ENCODE data around the gene SLC4A5.

Gene SLC4A5

DNA sequence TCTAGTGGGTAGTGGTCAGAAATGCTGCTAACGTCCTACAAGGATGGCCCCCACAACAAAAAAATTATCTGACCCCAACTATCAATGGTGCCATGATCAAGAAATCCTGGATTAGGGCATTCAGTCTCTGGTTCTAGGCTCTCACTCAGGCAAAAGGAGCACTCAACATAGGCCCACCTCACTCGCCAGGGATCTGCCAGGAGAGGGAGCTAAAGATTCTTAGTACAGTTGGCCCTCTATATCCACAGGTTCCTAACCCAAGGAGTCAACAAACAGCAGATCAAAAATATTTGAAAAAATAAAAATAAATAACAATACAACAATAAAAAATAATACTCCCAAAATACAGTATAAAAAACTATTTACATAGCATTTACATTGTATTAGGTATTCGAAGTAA lies 10.0 kb downstream of the SLC4A5 start:
- Histone ChIP-seq H3K9ac (ENCODE audit: low read depth, low read length) (no peak overlapping the region), H3K36me3 (ENCODE audit: control insufficient read depth, insufficient read depth, low read length) (no peaks in the 10 kb centered on the region), H3K4me1 (ENCODE audit: control insufficient read depth, insufficient read depth, low read length) (peaks cover 2% of the 10 kb centered on the region), H3K4me3 (ENCODE audit: low read depth, low read length) (no peak overlapping the region), H3K9me3 (ENCODE audit: control insufficient read depth, insufficient read depth, low read length) (no peaks in the 10 kb centered on the region), H3K27me3 (ENCODE audit: control insufficient read depth, insufficient read depth, low read length) (no peaks in the 10 kb centered on the region)

DNA sequence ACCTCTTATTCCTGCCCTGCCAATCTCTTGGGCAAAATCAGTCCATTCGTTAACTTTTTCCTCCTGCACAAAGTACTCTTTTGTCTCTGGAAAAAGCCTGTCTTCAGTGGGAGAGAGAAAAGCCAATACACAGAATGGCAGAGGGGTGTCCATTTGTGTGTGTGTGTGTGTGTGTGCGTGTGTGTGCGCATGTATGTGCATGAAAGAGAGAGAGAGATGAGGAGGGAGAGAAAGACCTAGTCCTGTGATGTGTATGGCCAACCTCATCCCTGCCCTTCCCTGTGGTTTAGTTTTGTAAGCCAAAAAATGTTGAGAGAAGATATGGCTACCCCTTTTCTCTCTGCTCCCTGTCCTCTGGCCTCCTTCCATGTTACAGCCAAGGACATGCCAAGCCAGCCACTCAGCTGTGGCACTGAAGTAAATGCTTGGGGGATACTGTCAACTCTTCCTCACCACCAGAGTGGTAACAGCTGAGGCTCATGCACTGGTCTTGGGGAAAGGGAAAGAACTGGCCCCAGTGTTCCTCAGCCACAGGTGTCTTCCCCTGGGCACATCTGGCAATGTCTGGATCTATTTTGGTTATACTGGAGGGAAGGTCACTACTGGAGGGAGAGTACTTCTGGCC lies 10.6 kb downstream of the SLC4A5 start:
- Histone ChIP-seq H3K27me3 (ENCODE audit: control insufficient read depth, insufficient read depth, low read length) (no peaks in the 10 kb centered on the region), H3K9me3 (ENCODE audit: control insufficient read depth, insufficient read depth, low read length) (no peaks in the 10 kb centered on the region), H3K9ac (ENCODE audit: low read depth, low read length) (no peak overlapping the region), H3K4me3 (ENCODE audit: low read depth, low read length) (no peak overlapping the region), H3K4me1 (ENCODE audit: control insufficient read depth, insufficient read depth, low read length) (peaks cover 6% of the 10 kb centered on the region), H3K36me3 (ENCODE audit: control insufficient read depth, insufficient read depth, low read length) (no peaks in the 10 kb centered on the region)

DNA sequence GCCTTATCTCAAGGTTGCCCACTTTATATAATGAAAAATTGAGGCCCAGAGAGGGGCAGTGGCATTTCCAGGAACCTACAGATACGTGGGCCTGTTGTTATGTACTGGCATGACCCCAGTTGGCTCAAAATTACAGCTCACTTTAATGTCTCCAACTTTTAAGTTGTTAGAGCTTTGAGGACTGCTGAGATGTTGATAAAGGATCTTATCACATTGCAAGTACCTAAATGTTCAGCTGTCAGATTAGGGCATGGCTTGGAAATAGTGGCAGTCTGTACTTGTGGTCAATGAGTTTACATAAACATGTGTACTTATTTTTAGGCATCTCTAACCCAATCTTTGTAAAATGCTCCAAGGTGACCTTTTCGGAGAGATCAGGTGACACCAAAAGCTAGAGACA lies 14.6 kb downstream of the SLC4A5 start:
- H3K4me1 ChIP-seq (ENCODE audit: control insufficient read depth, insufficient read depth, low read length), result peaks cover 6% of the 10 kb centered on the region
- H3K9ac ChIP-seq (ENCODE audit: low read depth, low read length), result no peak overlapping the region
- H3K4me3 ChIP-seq (ENCODE audit: low read depth, low read length), result no peak overlapping the region
- H3K9me3 ChIP-seq (ENCODE audit: control insufficient read depth, insufficient read depth, low read length), result no peaks in the 10 kb centered on the region
- no peaks in the 10 kb centered on the region for H3K27me3 ChIP-seq (ENCODE audit: control insufficient read depth, insufficient read depth, low read length)
- H3K36me3 ChIP-seq (ENCODE audit: control insufficient read depth, insufficient read depth, low read length), result no peaks in the 10 kb centered on the region

DNA sequence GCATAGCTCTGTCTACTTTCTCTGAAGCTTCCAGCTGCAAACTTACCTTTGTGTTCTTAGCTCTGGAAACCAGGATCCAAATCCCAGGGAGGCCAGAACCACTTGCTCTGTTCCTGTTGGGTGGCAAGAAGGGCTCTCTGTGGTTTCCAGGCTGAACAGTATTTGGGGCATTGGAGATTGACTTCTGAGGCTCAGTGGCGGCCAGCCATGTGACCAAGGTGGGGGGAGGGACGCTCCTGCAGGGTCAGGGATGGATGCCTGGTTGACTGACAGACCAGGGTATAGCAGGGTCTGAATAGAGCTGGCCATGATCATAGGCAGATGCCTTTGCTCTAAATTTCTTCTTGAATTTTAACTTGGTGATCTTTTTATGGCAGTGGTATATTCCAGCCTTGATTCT lies 15.1 kb downstream of the SLC4A5 start:
- H3K9me3 ChIP-seq (ENCODE audit: control insufficient read depth, insufficient read depth, low read length), result no peaks in the 10 kb centered on the region
- H3K4me1 ChIP-seq (ENCODE audit: control insufficient read depth, insufficient read depth, low read length), result peaks cover 6% of the 10 kb centered on the region
- H3K9ac ChIP-seq (ENCODE audit: low read depth, low read length), result peak overlapping the region; percentile 30
- no peaks in the 10 kb centered on the region for H3K36me3 ChIP-seq (ENCODE audit: control insufficient read depth, insufficient read depth, low read length)
- H3K27me3 ChIP-seq (ENCODE audit: control insufficient read depth, insufficient read depth, low read length), result no peaks in the 10 kb centered on the region
- no peak overlapping the region for H3K4me3 ChIP-seq (ENCODE audit: low read depth, low read length)

DNA sequence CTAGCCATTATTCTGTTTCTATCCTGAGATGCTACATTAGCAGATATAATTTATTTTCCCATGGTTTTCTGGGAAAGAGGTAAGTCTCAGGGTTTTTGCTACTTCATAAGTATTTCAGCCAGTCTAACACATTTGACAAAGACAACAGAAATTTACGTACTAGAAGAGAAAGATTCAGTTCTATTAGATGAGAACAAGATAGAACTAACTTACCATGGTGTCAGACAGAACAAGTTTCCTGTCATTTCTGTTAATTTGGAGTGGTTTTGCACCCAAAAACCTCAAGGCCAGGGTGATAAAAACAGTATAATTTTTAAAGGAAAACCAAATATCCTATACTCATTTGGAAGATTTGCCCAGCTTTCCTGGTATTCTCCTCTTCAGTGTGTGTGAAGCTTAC lies 15.6 kb downstream of the SLC4A5 start:
- Histone ChIP-seq H3K4me3 (ENCODE audit: low read depth, low read length) (no peak overlapping the region), H3K9ac (ENCODE audit: low read depth, low read length) (no peak overlapping the region), H3K9me3 (ENCODE audit: control insufficient read depth, insufficient read depth, low read length) (no peaks in the 10 kb centered on the region), H3K36me3 (ENCODE audit: control insufficient read depth, insufficient read depth, low read length) (no peaks in the 10 kb centered on the region), H3K27me3 (ENCODE audit: control insufficient read depth, insufficient read depth, low read length) (no peaks in the 10 kb centered on the region), H3K4me1 (ENCODE audit: control insufficient read depth, insufficient read depth, low read length) (peaks cover 6% of the 10 kb centered on the region)

DNA sequence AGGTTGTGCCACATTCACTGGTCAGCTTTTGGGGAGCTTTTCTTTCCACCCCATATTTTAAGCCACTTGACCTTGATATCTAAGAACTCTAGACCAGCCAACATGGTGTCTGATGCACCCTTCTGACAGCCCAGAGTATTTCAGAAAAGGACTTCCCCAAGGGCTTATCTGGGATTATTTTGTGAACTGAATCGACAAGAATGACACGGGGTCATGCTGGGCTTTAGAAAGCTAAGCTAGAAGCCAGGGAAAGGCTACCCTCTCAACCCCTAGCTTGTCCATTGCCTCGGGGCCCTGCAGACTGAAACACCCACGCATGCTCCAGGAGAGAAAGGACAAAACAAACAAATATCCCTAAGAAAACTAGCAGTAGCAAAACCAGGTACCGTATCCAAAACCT lies 16.0 kb downstream of the SLC4A5 start:
- Histone ChIP-seq H3K9me3 (ENCODE audit: control insufficient read depth, insufficient read depth, low read length) (no peaks in the 10 kb centered on the region), H3K9ac (ENCODE audit: low read depth, low read length) (no peak overlapping the region), H3K36me3 (ENCODE audit: control insufficient read depth, insufficient read depth, low read length) (no peaks in the 10 kb centered on the region), H3K4me3 (ENCODE audit: low read depth, low read length) (no peak overlapping the region), H3K4me1 (ENCODE audit: control insufficient read depth, insufficient read depth, low read length) (peaks cover 6% of the 10 kb centered on the region), H3K27me3 (ENCODE audit: control insufficient read depth, insufficient read depth, low read length) (no peaks in the 10 kb centered on the region)

DNA sequence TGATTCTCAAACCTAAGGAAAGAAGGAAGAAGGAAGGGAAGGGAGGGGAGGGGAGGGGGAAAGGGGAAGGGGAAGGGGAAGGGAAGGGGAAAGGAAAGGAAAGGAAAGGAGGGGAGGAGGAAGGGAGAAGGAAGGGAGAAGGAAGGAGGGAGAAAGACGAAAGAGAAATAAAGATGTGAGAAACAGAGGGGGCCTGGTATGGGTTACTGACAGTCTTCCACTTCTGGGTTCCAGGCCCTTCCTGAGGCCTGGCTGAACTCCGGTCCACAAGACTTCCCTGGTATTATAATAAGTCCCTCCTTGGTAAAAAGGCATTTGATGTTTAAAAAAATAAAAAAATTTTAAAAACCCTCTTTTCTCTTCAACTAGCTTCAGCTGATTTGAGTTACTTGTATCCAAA lies 17.4 kb downstream of the SLC4A5 start:
- Histone ChIP-seq H3K36me3 (ENCODE audit: control insufficient read depth, insufficient read depth, low read length) (no peaks in the 10 kb centered on the region), H3K4me1 (ENCODE audit: control insufficient read depth, insufficient read depth, low read length) (peaks cover 6% of the 10 kb centered on the region), H3K9me3 (ENCODE audit: control insufficient read depth, insufficient read depth, low read length) (no peaks in the 10 kb centered on the region), H3K9ac (ENCODE audit: low read depth, low read length) (no peak overlapping the region), H3K27me3 (ENCODE audit: control insufficient read depth, insufficient read depth, low read length) (no peaks in the 10 kb centered on the region), H3K4me3 (ENCODE audit: low read depth, low read length) (no peak overlapping the region)

DNA sequence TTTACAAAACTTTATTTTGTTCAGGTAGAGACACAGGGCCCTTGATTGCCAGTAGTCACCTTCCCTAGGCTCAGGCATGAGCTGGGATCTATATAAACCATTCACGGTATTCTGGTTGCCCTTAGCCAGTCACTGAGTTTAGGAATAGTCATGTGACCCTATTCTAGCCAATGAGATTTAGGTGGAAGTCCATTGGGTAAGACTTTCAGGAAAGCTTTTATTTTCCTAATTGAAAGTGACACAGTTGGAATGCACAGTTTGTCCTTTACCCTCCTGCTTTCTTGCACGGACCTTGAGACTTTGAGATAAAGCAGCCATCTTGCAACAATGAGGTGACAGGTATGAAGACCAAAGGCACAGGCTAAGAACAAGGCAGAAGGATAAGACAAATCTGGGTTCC lies 21.5 kb downstream of the SLC4A5 start:
- Histone ChIP-seq H3K27me3 (ENCODE audit: control insufficient read depth, insufficient read depth, low read length) (no peaks in the 10 kb centered on the region), H3K4me3 (ENCODE audit: low read depth, low read length) (no peak overlapping the region), H3K4me1 (ENCODE audit: control insufficient read depth, insufficient read depth, low read length) (peaks cover 3% of the 10 kb centered on the region), H3K36me3 (ENCODE audit: control insufficient read depth, insufficient read depth, low read length) (no peaks in the 10 kb centered on the region), H3K9ac (ENCODE audit: low read depth, low read length) (no peak overlapping the region), H3K9me3 (ENCODE audit: control insufficient read depth, insufficient read depth, low read length) (no peaks in the 10 kb centered on the region)

DNA sequence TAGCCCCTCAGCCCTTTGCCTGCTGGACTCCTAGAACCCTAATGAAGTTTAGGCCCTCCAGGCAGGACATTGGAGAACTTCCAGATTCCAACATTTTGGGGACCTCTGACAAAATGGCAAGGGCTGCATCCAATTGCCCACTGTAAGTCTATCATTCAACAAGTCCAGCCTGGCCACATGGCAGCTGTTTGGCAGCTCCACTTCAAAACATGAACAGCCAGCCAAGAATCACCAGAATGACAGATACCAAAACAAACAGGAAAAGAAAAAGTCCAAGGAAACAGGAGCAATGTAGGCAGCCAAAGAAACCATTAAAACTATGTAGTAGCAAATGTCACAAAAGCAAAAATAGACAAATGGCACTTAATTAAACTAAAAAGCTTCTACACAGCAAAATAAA lies 25.5 kb downstream of the SLC4A5 start:
- Histone ChIP-seq H3K27me3 (ENCODE audit: control insufficient read depth, insufficient read depth, low read length) (no peaks in the 10 kb centered on the region), H3K36me3 (ENCODE audit: control insufficient read depth, insufficient read depth, low read length) (no peaks in the 10 kb centered on the region), H3K9me3 (ENCODE audit: control insufficient read depth, insufficient read depth, low read length) (no peaks in the 10 kb centered on the region), H3K4me1 (ENCODE audit: control insufficient read depth, insufficient read depth, low read length) (peaks cover 5% of the 10 kb centered on the region), H3K4me3 (ENCODE audit: low read depth, low read length) (no peak overlapping the region), H3K9ac (ENCODE audit: low read depth, low read length) (no peak overlapping the region)

DNA sequence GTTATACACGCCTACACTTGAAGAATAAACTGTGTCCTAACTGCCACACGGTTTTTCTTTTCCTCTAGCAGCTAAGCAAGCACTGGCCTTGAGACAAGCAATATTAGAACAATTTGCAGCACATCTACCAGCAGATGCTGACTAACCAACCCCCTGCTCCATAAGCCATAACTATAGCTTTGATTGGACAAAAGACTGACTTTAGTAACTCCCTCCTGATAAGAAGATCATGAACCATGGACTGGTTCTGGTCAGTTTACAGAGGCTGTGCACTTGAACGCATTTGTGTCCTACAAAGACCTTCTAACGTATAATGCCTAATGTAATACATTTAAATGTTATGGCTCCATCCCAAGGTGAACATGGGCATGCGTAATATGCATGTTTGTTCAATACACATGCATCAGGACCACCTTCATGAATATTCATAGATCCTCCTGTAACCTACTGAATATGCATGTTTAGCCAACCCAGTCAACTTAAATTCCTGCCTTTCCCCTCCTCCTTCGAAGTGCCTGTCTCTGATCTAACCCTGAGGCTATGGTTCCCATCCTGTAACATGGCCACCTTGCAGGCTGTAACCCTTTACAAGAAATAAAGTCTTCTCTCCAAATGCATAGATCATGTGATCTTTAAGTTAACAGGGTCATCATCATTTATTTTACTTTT lies 26.5 kb downstream of the SLC4A5 start:
- Histone ChIP-seq H3K27me3 (ENCODE audit: control insufficient read depth, insufficient read depth, low read length) (no peaks in the 10 kb centered on the region), H3K9me3 (ENCODE audit: control insufficient read depth, insufficient read depth, low read length) (no peaks in the 10 kb centered on the region), H3K36me3 (ENCODE audit: control insufficient read depth, insufficient read depth, low read length) (no peaks in the 10 kb centered on the region), H3K4me1 (ENCODE audit: control insufficient read depth, insufficient read depth, low read length) (peaks cover 5% of the 10 kb centered on the region), H3K9ac (ENCODE audit: low read depth, low read length) (no peak overlapping the region), H3K4me3 (ENCODE audit: low read depth, low read length) (no peak overlapping the region)

DNA sequence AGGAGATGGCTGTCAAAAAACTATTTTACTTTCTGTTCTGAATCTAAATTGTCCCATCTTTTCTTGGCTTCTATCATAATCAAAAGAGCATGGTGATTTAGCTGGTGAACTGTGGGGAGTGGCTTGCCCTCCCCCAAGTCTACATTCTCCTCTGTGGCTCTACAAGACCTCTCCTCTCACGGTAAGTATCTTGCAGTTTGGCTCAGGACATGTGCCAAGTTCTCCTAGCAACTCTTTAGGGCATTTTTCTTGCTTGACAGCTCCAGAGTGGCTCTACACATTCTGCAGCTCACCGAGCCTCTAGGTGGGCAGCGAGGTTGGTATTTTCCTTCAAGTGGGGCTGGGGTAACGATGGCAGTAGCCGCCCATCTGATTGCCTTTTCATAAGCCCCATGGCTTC lies 29.1 kb downstream of the SLC4A5 start:
- no peak overlapping the region for H3K9ac ChIP-seq (ENCODE audit: low read depth, low read length)
- H3K4me1 ChIP-seq (ENCODE audit: control insufficient read depth, insufficient read depth, low read length), result peaks cover 5% of the 10 kb centered on the region
- no peaks in the 10 kb centered on the region for H3K27me3 ChIP-seq (ENCODE audit: control insufficient read depth, insufficient read depth, low read length)
- H3K36me3 ChIP-seq (ENCODE audit: control insufficient read depth, insufficient read depth, low read length), result no peaks in the 10 kb centered on the region
- H3K4me3 ChIP-seq (ENCODE audit: low read depth, low read length), result no peak overlapping the region
- no peaks in the 10 kb centered on the region for H3K9me3 ChIP-seq (ENCODE audit: control insufficient read depth, insufficient read depth, low read length)

DNA sequence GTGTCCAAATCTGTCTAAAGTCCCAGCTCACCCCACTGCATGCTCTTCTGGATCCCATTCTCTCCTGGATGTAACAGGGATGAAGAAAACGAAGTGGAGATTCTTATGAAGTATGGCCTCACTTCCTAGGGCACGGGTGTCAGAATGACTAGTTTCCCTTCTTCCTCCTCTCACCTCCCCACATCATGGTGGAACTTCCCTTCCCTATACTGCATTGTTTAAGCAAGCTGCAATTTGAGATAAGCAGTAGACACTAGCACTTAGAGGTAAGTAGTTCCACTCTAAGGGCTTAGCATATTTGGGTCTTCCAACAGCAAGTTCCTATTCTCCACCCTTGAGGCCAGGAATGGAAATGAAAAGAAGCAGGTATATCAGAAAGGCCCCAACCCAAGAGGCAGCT lies 29.7 kb downstream of the SLC4A5 start:
- Histone ChIP-seq H3K9me3 (ENCODE audit: control insufficient read depth, insufficient read depth, low read length) (no peaks in the 10 kb centered on the region), H3K9ac (ENCODE audit: low read depth, low read length) (no peak overlapping the region), H3K27me3 (ENCODE audit: control insufficient read depth, insufficient read depth, low read length) (no peaks in the 10 kb centered on the region), H3K36me3 (ENCODE audit: control insufficient read depth, insufficient read depth, low read length) (no peaks in the 10 kb centered on the region), H3K4me3 (ENCODE audit: low read depth, low read length) (no peak overlapping the region), H3K4me1 (ENCODE audit: control insufficient read depth, insufficient read depth, low read length) (peaks cover 5% of the 10 kb centered on the region)

Data from iPS-15b (cell line).